Stimulated activated naive CD4-positive, alpha-beta T cell (primary cell): ENCODE data around the gene C1QTNF7.

Source experiments
- DNase-seq, 6 experiments: peaks; one replicate each; lab custom pipeline; 2025; lab: John Stamatoyannopoulos, UW

C1QTNF7 gene

GRCh38 chr4:15457406-15458201 lies 29.8 kb downstream of the C1QTNF7 start:
- DNase-seq = peak in 3 of 6 experiments; percentile 26 to 65 (median 64)

GRCh38 chr4:15458616-15459015 lies 30.8 kb downstream of the C1QTNF7 start:
- DNase-seq = no peak

GRCh38 chr4:15459706-15460105 lies 31.9 kb downstream of the C1QTNF7 start:
- DNase-seq = no peak

GRCh38 chr4:15466596-15466995 lies 38.8 kb downstream of the C1QTNF7 start:
- no peak for DNase-seq

- DNase-seq = no peak
These were observed 41.7 kb downstream of the C1QTNF7 start, which contains the start of gene CC2D2A for GRCh38 chr4:15469402-15470127. TSS of gene CC2D2A (plus strand) at chr4:15469882. CDS start at chr4:15475933, 6,051 bp downstream.

GRCh38 chr4:15470128-15470475 lies 42.3 kb downstream of the C1QTNF7 start:
- DNase-seq = no peak

GRCh38 chr4:15476396-15476795 lies 48.6 kb downstream of the C1QTNF7 start:
- no peak for DNase-seq

- DNase-seq = no peak
These were observed 50.9 kb downstream of the C1QTNF7 start for GRCh38 chr4:15478724-15479088.

- DNase-seq = no peak
These were observed 51.5 kb downstream of the C1QTNF7 start for GRCh38 chr4:15479089-15479912.

- DNase-seq = no peak
These were observed 52.0 kb downstream of the C1QTNF7 start for GRCh38 chr4:15479913-15480185.

- no peak for DNase-seq
These were observed 54.3 kb downstream of the C1QTNF7 start for GRCh38 chr4:15481961-15482745.

GRCh38 chr4:15482842-15483241 lies 55.0 kb downstream of the C1QTNF7 start:
- DNase-seq = no peak

- no peak for DNase-seq
These were observed 60.3 kb downstream of the C1QTNF7 start for GRCh38 chr4:15488136-15488535.

- no peak for DNase-seq
These were observed 61.0 kb downstream of the C1QTNF7 start for GRCh38 chr4:15488658-15489470.

GRCh38 chr4:15489551-15489950 lies 61.7 kb downstream of the C1QTNF7 start:
- DNase-seq = no peak

GRCh38 chr4:15493411-15493810 lies 65.6 kb downstream of the C1QTNF7 start:
- no peak for DNase-seq

GRCh38 chr4:15495621-15496020 lies 67.8 kb downstream of the C1QTNF7 start:
- no peak for DNase-seq
